Breast epithelium (tissue), 4 donors: ENCODE data around the gene ZSCAN4. TPM values are rescaled to one million over a fixed set of nuclear protein-coding genes. Genes with fewer than 3 reads are reported as not detected.

Source experiments
- DNase-seq, 2 donors: peaks; one replicate each; pipeline ENCODE4 v3.0.0-alpha.2; 2019; ENCODE audit warnings: low spot score in 2 of 2
- H3K27ac ChIP-seq, 2 donors: fragments of 200-600 bp; sonication (generic) in 1 of 2; one replicate each; pipeline ENCODE4 v1.5.1; 2016 to 2019; ENCODE audit warnings: mild to moderate bottlenecking in 1 of 2
- H3K27me3 ChIP-seq, 2 donors: fragments of 200-600 bp; sonication (generic) in 1 of 2; one replicate each; pipeline versions ENCODE4 v1.5.1 to v1.6.0; 2017 to 2019; ENCODE audit warnings: control low read depth in 1 of 2, mild to moderate bottlenecking in 1 of 2
- H3K36me3 ChIP-seq: fragments of 200-600 bp; one replicate; pipeline ENCODE4 v1.5.1; 2019
- H3K4me1 ChIP-seq, 2 donors: fragments of 200-600 bp; sonication (generic); one replicate each; pipeline ENCODE4 v1.5.1; 2016 to 2019; ENCODE audit warnings: control low read depth in 1 of 2
- H3K4me3 ChIP-seq, 3 donors: fragments of 200-600 bp; sonication (generic); 1 replicate in 2 of 3; 2 replicates in 1 of 3; pipeline ENCODE4 v1.5.1; 2016 to 2019; ENCODE audit warnings: mild to moderate bottlenecking in 3 of 3, moderate library complexity in 2 of 3
- H3K9me3 ChIP-seq, 2 donors: fragments of 200-600 bp; sonication (generic) in 1 of 2; one replicate each; pipeline ENCODE4 v1.5.1; 2016 to 2019; ENCODE audit warnings: control low read depth in 1 of 2
- POLR2A ChIP-seq: fragments of 450-650 bp; IDR thresholded peaks from one replicate; pipeline ENCODE4 v1.6.1; 2016; ENCODE audit warnings: antibody characterized with exemption, mild to moderate bottlenecking, moderate library complexity
- POLR2AphosphoS5 ChIP-seq, 3 donors: sonication (generic); formaldehyde crosslinking; IDR thresholded peaks; one replicate each; pipeline ENCODE4 v1.6.1; 2017; ENCODE audit warnings: antibody characterized with exemption in 3 of 3
- intact Hi-C: fragments of 100-400 bp; cut with DNase I; formaldehyde crosslinking; loops from one replicate; pipeline ENCODE4 v1.15.1; 2023; ENCODE audit warnings: low total_unique reads
- total RNA-seq, 3 donors: library from RNA; depleted of rRNA; stranded (reverse); fragments of >200 nt; gene quantifications; one replicate each; pipeline ENCODE4 v1.1.0, GENCODE V29; 2016
- TF ChIP-seq, protein P1 (sequence below), 3 donors: fragments of 450-650 bp; IDR thresholded peaks; one replicate each; pipeline ENCODE4 v1.5.1; 2016 to 2017; ENCODE audit warnings: antibody characterized with exemption in 3 of 3, mild to moderate bottlenecking in 3 of 3, moderate library complexity in 3 of 3

The ZSCAN4 gene
- total RNA-seq, 3 donors from 2014 or later, result not detected

GRCh38 chr19:57665261-57665806 lies 3.4 kb upstream of the ZSCAN4 start:
- Histone ChIP-seq H3K27me3 (no peaks in the 10 kb centered on the region), H3K27ac (no peak overlapping the region), H3K9me3 (no peaks in the 10 kb centered on the region), H3K4me1 (no peaks in the 10 kb centered on the region), H3K4me3 (no peak overlapping the region), H3K36me3 (no peaks in the 10 kb centered on the region)
- no peak for DNase-seq
- intact Hi-C loops, result no loop called here
- TF ChIP-seq POLR2A, result no peak
- TF ChIP-seq, protein P1, sequence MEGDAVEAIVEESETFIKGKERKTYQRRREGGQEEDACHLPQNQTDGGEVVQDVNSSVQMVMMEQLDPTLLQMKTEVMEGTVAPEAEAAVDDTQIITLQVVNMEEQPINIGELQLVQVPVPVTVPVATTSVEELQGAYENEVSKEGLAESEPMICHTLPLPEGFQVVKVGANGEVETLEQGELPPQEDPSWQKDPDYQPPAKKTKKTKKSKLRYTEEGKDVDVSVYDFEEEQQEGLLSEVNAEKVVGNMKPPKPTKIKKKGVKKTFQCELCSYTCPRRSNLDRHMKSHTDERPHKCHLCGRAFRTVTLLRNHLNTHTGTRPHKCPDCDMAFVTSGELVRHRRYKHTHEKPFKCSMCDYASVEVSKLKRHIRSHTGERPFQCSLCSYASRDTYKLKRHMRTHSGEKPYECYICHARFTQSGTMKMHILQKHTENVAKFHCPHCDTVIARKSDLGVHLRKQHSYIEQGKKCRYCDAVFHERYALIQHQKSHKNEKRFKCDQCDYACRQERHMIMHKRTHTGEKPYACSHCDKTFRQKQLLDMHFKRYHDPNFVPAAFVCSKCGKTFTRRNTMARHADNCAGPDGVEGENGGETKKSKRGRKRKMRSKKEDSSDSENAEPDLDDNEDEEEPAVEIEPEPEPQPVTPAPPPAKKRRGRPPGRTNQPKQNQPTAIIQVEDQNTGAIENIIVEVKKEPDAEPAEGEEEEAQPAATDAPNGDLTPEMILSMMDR (IDR thresholded peaks at IDR 0.05), result no peak
- no peak for TF ChIP-seq POLR2AphosphoS5 (IDR thresholded peaks at IDR 0.05)

GRCh38 chr19:57667228-57667627 lies 1.5 kb upstream of the ZSCAN4 start:
- TF ChIP-seq POLR2A, result no peak
- TF ChIP-seq, protein P1 (IDR thresholded peaks at IDR 0.05), result no peak
- TF ChIP-seq POLR2AphosphoS5 (IDR thresholded peaks at IDR 0.05), result no peak

DNA sequence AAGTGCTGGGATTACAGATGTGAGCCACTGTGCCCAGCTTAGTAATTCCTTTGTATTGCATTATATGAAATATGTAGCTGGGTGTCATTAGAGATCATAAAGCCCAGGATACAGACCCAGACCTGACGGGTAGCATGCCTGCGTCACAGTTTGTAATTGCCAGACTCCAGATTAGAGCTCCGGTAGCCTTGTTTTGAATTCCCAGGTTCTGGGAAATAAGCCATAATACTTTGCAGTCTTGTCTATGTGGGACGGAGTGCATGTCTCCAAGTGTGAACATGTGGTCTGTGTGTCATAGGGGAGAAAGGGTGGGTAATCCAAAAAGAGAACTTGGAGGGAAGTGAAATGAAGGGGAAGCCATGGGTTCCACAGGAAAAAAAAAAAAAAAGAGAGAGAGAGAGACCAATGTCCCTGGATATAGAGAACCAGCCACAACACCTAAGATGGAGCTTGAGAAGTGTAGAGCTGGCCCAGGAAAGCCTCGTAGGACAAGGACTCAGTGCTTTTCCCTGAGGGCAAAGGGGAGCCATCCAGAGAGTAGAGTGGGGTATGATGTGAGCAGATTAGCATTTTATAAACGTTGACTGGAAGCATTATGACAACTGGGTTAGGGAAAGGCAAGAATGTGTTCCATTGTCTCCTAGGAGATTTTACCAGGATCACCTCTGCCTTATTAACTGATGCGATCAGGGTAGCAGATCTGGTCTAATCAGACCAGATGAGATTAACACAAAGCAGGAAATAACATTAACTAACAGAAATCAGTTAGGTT lies 2.6 kb downstream of the ZSCAN4 start:
- TF ChIP-seq POLR2A, result no peak
- TF ChIP-seq POLR2AphosphoS5 (IDR thresholded peaks at IDR 0.05), result no peak
- TF ChIP-seq, protein P1 (IDR thresholded peaks at IDR 0.05), result no peak
- no peaks in the 10 kb centered on the region for H3K27me3 ChIP-seq
- H3K4me3 ChIP-seq, result no peak overlapping the region
- DNase-seq, result no peak
- H3K36me3 ChIP-seq, result no peaks in the 10 kb centered on the region
- intact Hi-C loops, result no loop called here
- no peak overlapping the region for H3K27ac ChIP-seq
- H3K4me1 ChIP-seq, result no peaks in the 10 kb centered on the region
- no peaks in the 10 kb centered on the region for H3K9me3 ChIP-seq

More at GRCh38 chr19:57667228-57667627, 1.5 kb upstream of the ZSCAN4 start:
- H3K4me3 ChIP-seq, result no peak overlapping the region
- no peaks in the 10 kb centered on the region for H3K9me3 ChIP-seq
- no peak for DNase-seq
- H3K27ac ChIP-seq, result no peak overlapping the region
- no peaks in the 10 kb centered on the region for H3K4me1 ChIP-seq
- no peaks in the 10 kb centered on the region for H3K27me3 ChIP-seq
- intact Hi-C loops, result no loop called here
- no peaks in the 10 kb centered on the region for H3K36me3 ChIP-seq

- Histone ChIP-seq H3K9me3 (no peaks in the 10 kb centered on the region), H3K4me1 (no peaks in the 10 kb centered on the region), H3K36me3 (no peaks in the 10 kb centered on the region), H3K27me3 (no peaks in the 10 kb centered on the region), H3K27ac (no peak overlapping the region), H3K4me3 (no peak overlapping the region)
- intact Hi-C loops, result no loop called here
- TF ChIP-seq POLR2AphosphoS5 (IDR thresholded peaks at IDR 0.05), result no peak
- TF ChIP-seq POLR2A, result no peak
- TF ChIP-seq, protein P1 (IDR thresholded peaks at IDR 0.05), result no peak
- no peak for DNase-seq
Measured at GRCh38 chr19:57672466-57672865, 3.7 kb downstream of the ZSCAN4 start.

GRCh38 chr19:57675881-57676280 lies 7.1 kb downstream of the ZSCAN4 start:
- no peaks in the 10 kb centered on the region for H3K9me3 ChIP-seq
- H3K4me3 ChIP-seq, result no peak overlapping the region
- no peak for TF ChIP-seq POLR2AphosphoS5 (IDR thresholded peaks at IDR 0.05)
- TF ChIP-seq, protein P1 (IDR thresholded peaks at IDR 0.05), result no peak
- no peak for TF ChIP-seq POLR2A
- H3K27me3 ChIP-seq, result no peaks in the 10 kb centered on the region
- no peaks in the 10 kb centered on the region for H3K4me1 ChIP-seq
- no peak overlapping the region for H3K27ac ChIP-seq
- DNase-seq, result no peak
- intact Hi-C loops, result no loop called here
- no peaks in the 10 kb centered on the region for H3K36me3 ChIP-seq
